Measurements from ENCODE around the gene KBTBD2. TPM values are rescaled to one million over a fixed set of nuclear protein-coding genes. Genes with fewer than 3 reads are reported as not detected.
"Not testable (repeated sequence)": the region's sequence is repeated elsewhere in the genome, so short reads cannot be mapped to it uniquely, and the experiment has no call there.

Gene KBTBD2
- total and polyA plus RNA-seq, 4 donors = 45.0 to 78.8 (median 46.0) TPM

- Histone ChIP-seq H3K27me3 (ENCODE audit: control insufficient read depth, insufficient read depth, low read length) (no peaks in the 10 kb centered on the region), H3K4me3 (ENCODE audit: low read depth, low read length) (no peak overlapping the region), H3K27ac (ENCODE audit: low read depth, low read length) (no peak overlapping the region), H3K9me3 (ENCODE audit: control insufficient read depth, insufficient read depth, low read length) (no peaks in the 10 kb centered on the region), H3K4me1 (ENCODE audit: control insufficient read depth, insufficient read depth, low read length) (peaks cover 5% of the 10 kb centered on the region), H3K36me3 (ENCODE audit: control insufficient read depth, insufficient read depth, low read length) (no peaks in the 10 kb centered on the region)
- DNase-seq (ENCODE audit: low read depth in 4 of 6, low spot score in 6 of 6) = no peak
- WGBS (ENCODE audit: insufficient coverage) = no CpG with 5 or more reads among the region's 3 CpGs
Observed at GRCh38 chr7:32887395-32887794, 4.2 kb downstream of the KBTBD2 start.

DNA sequence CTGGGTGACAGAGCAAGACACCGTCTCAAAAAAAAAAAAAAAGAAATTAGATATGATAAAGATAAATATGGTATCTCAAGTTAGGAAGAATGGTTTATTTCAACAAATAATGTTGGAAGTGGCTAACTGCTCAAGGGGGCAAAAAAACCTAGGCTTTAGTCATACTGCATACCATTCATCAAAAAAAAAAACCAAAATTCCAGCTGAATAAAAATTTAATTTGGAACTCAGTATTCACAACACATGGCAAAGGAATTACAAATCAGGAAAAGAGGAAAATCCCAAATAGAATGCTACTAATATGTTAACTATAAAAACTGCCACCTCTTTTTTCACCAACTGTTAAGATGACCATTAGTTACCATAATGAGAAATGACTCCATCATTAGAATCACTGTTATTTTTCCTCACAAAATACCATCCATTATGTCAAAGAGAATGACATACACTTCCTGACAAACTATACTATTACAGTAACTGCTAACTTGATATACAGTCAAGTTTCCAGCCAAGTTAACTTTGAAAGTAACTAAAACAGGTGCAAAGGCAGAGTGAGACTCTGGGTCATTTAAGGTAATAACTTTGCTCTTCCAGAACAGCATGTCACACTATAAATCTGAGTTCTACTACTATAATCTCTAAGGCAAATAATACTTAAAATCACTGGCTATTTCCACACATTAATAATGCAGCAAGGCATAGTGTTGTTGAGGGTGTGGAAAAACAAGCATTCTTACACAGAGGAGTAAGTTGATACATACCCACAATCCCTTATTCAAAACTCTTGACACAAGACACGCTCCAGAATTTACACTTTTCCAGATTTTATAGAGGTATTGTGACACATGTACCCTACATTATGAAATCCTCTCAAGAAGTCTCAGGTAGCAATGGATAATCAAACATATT, 10.2 kb downstream of the KBTBD2 start:
- H3K4me1 ChIP-seq (ENCODE audit: control insufficient read depth, insufficient read depth, low read length) = no peaks in the 10 kb centered on the region
- H3K36me3 ChIP-seq (ENCODE audit: control insufficient read depth, insufficient read depth, low read length) = no peaks in the 10 kb centered on the region
- H3K27me3 ChIP-seq (ENCODE audit: control insufficient read depth, insufficient read depth, low read length) = no peaks in the 10 kb centered on the region
- DNase-seq (ENCODE audit: low read depth in 4 of 6, low spot score in 6 of 6) = no peak
- WGBS (ENCODE audit: insufficient coverage) = no CpG with 5 or more reads among the region's 2 CpGs
- no peak overlapping the region for H3K4me3 ChIP-seq (ENCODE audit: low read depth, low read length)
- no peak overlapping the region for H3K27ac ChIP-seq (ENCODE audit: low read depth, low read length)
- no peaks in the 10 kb centered on the region for H3K9me3 ChIP-seq (ENCODE audit: control insufficient read depth, insufficient read depth, low read length)

DNA sequence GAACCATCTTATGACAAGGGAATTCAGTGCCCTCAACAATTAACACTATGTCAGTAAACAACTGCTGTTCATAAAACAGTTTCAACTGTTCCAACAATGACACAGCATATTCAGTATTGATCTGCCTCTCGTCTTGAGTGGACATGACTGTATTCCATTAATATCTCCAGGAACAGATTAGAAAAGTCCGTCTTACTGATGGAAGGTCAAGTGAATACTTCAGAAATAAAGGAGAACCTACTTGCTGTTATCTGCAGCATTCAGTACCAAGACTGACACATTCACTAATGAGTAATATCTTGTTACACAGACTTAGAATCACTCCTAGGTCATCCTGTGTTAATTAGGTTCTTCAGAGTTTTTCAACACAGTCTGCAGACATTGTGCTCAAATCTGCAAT, 12.1 kb downstream of the KBTBD2 start:
- 80% methylated on average over 1 of the region's 2 CpGs for WGBS (ENCODE audit: insufficient coverage)
- no peaks in the 10 kb centered on the region for H3K4me1 ChIP-seq (ENCODE audit: control insufficient read depth, insufficient read depth, low read length)

GRCh38 chr7:32878023-32878422, 13.5 kb downstream of the KBTBD2 start:
- peaks cover 14% of the 10 kb centered on the region for H3K36me3 ChIP-seq (ENCODE audit: control insufficient read depth, insufficient read depth, low read length)
- not testable (repeated sequence) for H3K9me3 ChIP-seq (ENCODE audit: control insufficient read depth, insufficient read depth, low read length); H3K4me1 ChIP-seq (ENCODE audit: control insufficient read depth, insufficient read depth, low read length); H3K4me3 ChIP-seq (ENCODE audit: low read depth, low read length); H3K27me3 ChIP-seq (ENCODE audit: control insufficient read depth, insufficient read depth, low read length); DNase-seq (ENCODE audit: low read depth in 4 of 6, low spot score in 6 of 6); H3K27ac ChIP-seq (ENCODE audit: low read depth, low read length)
- 95% methylated on average over 7 of the region's 8 CpGs for WGBS (ENCODE audit: insufficient coverage)

More for the DNA sequence above, 12.1 kb downstream of the KBTBD2 start:
- no peak for DNase-seq (ENCODE audit: low read depth in 4 of 6, low spot score in 6 of 6)
- Histone ChIP-seq H3K27ac (ENCODE audit: low read depth, low read length) (no peak overlapping the region), H3K27me3 (ENCODE audit: control insufficient read depth, insufficient read depth, low read length) (no peaks in the 10 kb centered on the region), H3K9me3 (ENCODE audit: control insufficient read depth, insufficient read depth, low read length) (no peaks in the 10 kb centered on the region), H3K4me3 (ENCODE audit: low read depth, low read length) (no peak overlapping the region), H3K36me3 (ENCODE audit: control insufficient read depth, insufficient read depth, low read length) (peaks cover 3% of the 10 kb centered on the region)

- H3K4me3 ChIP-seq (ENCODE audit: low read depth, low read length) = no peak overlapping the region
- H3K27me3 ChIP-seq (ENCODE audit: control insufficient read depth, insufficient read depth, low read length) = no peaks in the 10 kb centered on the region
- 91% methylated on average over 1 of the region's 2 CpGs for WGBS (ENCODE audit: insufficient coverage)
- H3K27ac ChIP-seq (ENCODE audit: low read depth, low read length) = no peak overlapping the region
- DNase-seq (ENCODE audit: low read depth in 4 of 6, low spot score in 6 of 6) = no peak
- no peaks in the 10 kb centered on the region for H3K4me1 ChIP-seq (ENCODE audit: control insufficient read depth, insufficient read depth, low read length)
- H3K9me3 ChIP-seq (ENCODE audit: control insufficient read depth, insufficient read depth, low read length) = no peaks in the 10 kb centered on the region
- H3K36me3 ChIP-seq (ENCODE audit: control insufficient read depth, insufficient read depth, low read length) = peaks cover 14% of the 10 kb centered on the region
Observed at GRCh38 chr7:32872421-32872820, 19.1 kb downstream of the KBTBD2 start.

GRCh38 chr7:32871624-32872371, 19.8 kb downstream of the KBTBD2 start:
- DNase-seq (ENCODE audit: low read depth in 4 of 6, low spot score in 6 of 6) = no peak
- WGBS (ENCODE audit: insufficient coverage) = 100% methylated on average over 1 of the region's 4 CpGs
- Histone ChIP-seq H3K9me3 (ENCODE audit: control insufficient read depth, insufficient read depth, low read length) (no peaks in the 10 kb centered on the region), H3K4me3 (ENCODE audit: low read depth, low read length) (no peak overlapping the region), H3K36me3 (ENCODE audit: control insufficient read depth, insufficient read depth, low read length) (peaks cover 17% of the 10 kb centered on the region), H3K4me1 (ENCODE audit: control insufficient read depth, insufficient read depth, low read length) (no peaks in the 10 kb centered on the region), H3K27ac (ENCODE audit: low read depth, low read length) (no peak overlapping the region), H3K27me3 (ENCODE audit: control insufficient read depth, insufficient read depth, low read length) (no peaks in the 10 kb centered on the region)

- no peaks in the 10 kb centered on the region for H3K27me3 ChIP-seq (ENCODE audit: control insufficient read depth, insufficient read depth, low read length)
- H3K36me3 ChIP-seq (ENCODE audit: control insufficient read depth, insufficient read depth, low read length) = peaks cover 17% of the 10 kb centered on the region
- no peak overlapping the region for H3K4me3 ChIP-seq (ENCODE audit: low read depth, low read length)
- no peaks in the 10 kb centered on the region for H3K9me3 ChIP-seq (ENCODE audit: control insufficient read depth, insufficient read depth, low read length)
- no peaks in the 10 kb centered on the region for H3K4me1 ChIP-seq (ENCODE audit: control insufficient read depth, insufficient read depth, low read length)
- WGBS (ENCODE audit: insufficient coverage) = 91% methylated on average over 3 of the region's 3 CpGs
- no peak overlapping the region for H3K27ac ChIP-seq (ENCODE audit: low read depth, low read length)
- DNase-seq (ENCODE audit: low read depth in 4 of 6, low spot score in 6 of 6) = no peak
Observed at GRCh38 chr7:32870298-32870697, 21.3 kb downstream of the KBTBD2 start.

GRCh38 chr7:32869716-32870115, 21.8 kb downstream of the KBTBD2 start:
- Histone ChIP-seq H3K4me1 (ENCODE audit: control insufficient read depth, insufficient read depth, low read length) (no peaks in the 10 kb centered on the region), H3K9me3 (ENCODE audit: control insufficient read depth, insufficient read depth, low read length) (no peaks in the 10 kb centered on the region), H3K36me3 (ENCODE audit: control insufficient read depth, insufficient read depth, low read length) (peaks cover 19% of the 10 kb centered on the region), H3K27me3 (ENCODE audit: control insufficient read depth, insufficient read depth, low read length) (no peaks in the 10 kb centered on the region), H3K27ac (ENCODE audit: low read depth, low read length) (no peak overlapping the region), H3K4me3 (ENCODE audit: low read depth, low read length) (no peak overlapping the region)
- WGBS (ENCODE audit: insufficient coverage) = 100% methylated on average over 7 of the region's 7 CpGs
- DNase-seq (ENCODE audit: low read depth in 4 of 6, low spot score in 6 of 6) = no peak

DNA sequence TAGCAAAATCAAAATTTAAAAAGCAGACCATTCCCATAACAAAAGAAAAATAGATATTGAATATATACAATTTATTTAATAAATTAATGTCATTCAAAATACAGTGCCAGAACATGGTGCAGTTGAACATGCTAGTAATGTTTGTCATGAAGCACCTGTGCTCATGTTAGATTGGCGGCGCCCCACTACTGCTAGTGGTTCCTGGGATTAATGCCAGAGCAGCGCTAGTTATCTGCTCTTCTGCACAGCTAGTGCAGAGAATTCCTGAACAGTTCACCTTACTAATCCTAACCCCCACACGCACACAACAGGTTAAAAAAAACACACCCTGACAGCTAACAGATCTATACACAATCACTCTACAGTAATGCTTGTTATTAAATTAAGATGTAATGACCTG, 23.4 kb downstream of the KBTBD2 start:
- Histone ChIP-seq H3K27ac (ENCODE audit: low read depth, low read length) (no peak overlapping the region), H3K36me3 (ENCODE audit: control insufficient read depth, insufficient read depth, low read length) (peaks cover 6% of the 10 kb centered on the region), H3K4me1 (ENCODE audit: control insufficient read depth, insufficient read depth, low read length) (no peaks in the 10 kb centered on the region), H3K9me3 (ENCODE audit: control insufficient read depth, insufficient read depth, low read length) (no peaks in the 10 kb centered on the region), H3K4me3 (ENCODE audit: low read depth, low read length) (no peak overlapping the region), H3K27me3 (ENCODE audit: control insufficient read depth, insufficient read depth, low read length) (no peaks in the 10 kb centered on the region)
- no peak for DNase-seq (ENCODE audit: low read depth in 4 of 6, low spot score in 6 of 6)
- WGBS (ENCODE audit: insufficient coverage) = 100% methylated on average over 2 of the region's 4 CpGs

Measured in spinal cord (tissue), 10 donors.